Lung (tissue), 12 donors: Measurements from ENCODE around the gene SIGLEC14. TPM values are rescaled to one million over a fixed set of nuclear protein-coding genes. Genes with fewer than 3 reads are reported as not detected.

Source experiments
- ATAC-seq: fragments of 200-7000 bp; cut with Tn5 transposase; one replicate; pipeline ENCODE4 v1.9.1; 2020; ENCODE audit warnings: moderate number of reproducible peaks; ENCODE audit not compliant: insufficient read depth, low FRiP score
- DNase-seq, 3 donors: peaks; one replicate each; pipeline ENCODE4 v3.0.0-alpha.2; 2013 to 2017
- H3K27ac ChIP-seq, 2 donors: one replicate each; pipeline ENCODE4 v1.5.1; 2013; ENCODE audit warnings: mild to moderate bottlenecking in 2 of 2, moderate library complexity in 2 of 2, control low read depth in 1 of 2, inconsistent platforms in 1 of 2, low read depth in 1 of 2, low read length in 1 of 2
- H3K27me3 ChIP-seq, 3 donors: one replicate each; pipeline ENCODE4 v1.5.1; 2013; ENCODE audit warnings: low read length in 2 of 3; ENCODE audit not compliant: control insufficient read depth in 3 of 3, insufficient read depth in 3 of 3
- H3K36me3 ChIP-seq, 4 donors: one replicate each; pipeline ENCODE4 v1.5.1; 2013; ENCODE audit warnings: low read length in 4 of 4, mild to moderate bottlenecking in 1 of 4, moderate library complexity in 1 of 4; ENCODE audit not compliant: control insufficient read depth in 4 of 4, insufficient read depth in 4 of 4
- H3K4me1 ChIP-seq, 5 donors: one replicate each; pipeline ENCODE4 v1.5.1; 2013; ENCODE audit warnings: low read length in 5 of 5, mild to moderate bottlenecking in 2 of 5, moderate library complexity in 1 of 5; ENCODE audit not compliant: control insufficient read depth in 5 of 5, insufficient read depth in 5 of 5
- H3K4me3 ChIP-seq: one replicate; pipeline ENCODE4 v1.5.1; 2013; ENCODE audit warnings: mild to moderate bottlenecking, control low read depth, moderate library complexity
- H3K9ac ChIP-seq, 2 donors: one replicate each; pipeline ENCODE4 v1.5.1; 2013; ENCODE audit warnings: low read length in 2 of 2, control low read depth in 1 of 2; ENCODE audit not compliant: insufficient read depth in 1 of 2
- H3K9me3 ChIP-seq, 4 donors: one replicate each; pipeline ENCODE4 v1.5.1; 2013; ENCODE audit warnings: low read length in 3 of 4, mild to moderate bottlenecking in 1 of 4, moderate library complexity in 1 of 4; ENCODE audit not compliant: control insufficient read depth in 4 of 4, insufficient read depth in 3 of 4
- WGBS, 2 donors: extraction: QIAGEN DNeasy Blood & Tissue Kit; methylation state at CpG; one replicate each; pipeline ENCODE4 v1.1.7; 2013; 5-methylcytosine and 5-hydroxymethylcytosine counted together
- polyA plus RNA-seq, 2 donors: library from polyadenylated mRNA; stranded (reverse); fragments of 200-250 nt; gene quantifications; one replicate each; pipeline ENCODE4 v1.2.1, GENCODE V29; 2013
- total RNA-seq, 2 donors: library from RNA; depleted of rRNA in 1 of 2; stranded (reverse); fragments of >200 nt in 1 of 2; gene quantifications; one replicate each; pipeline ENCODE4 v1.2.1, GENCODE V29; 2014 to 2021
- TF ChIP-seq, protein P1 (sequence below): IDR thresholded peaks from 2 replicates; pipeline ENCODE4 v1.5.1; 2012; ENCODE audit warnings: mild to moderate bottlenecking; ENCODE audit errors: control extremely low read depth, extremely low read depth
- donor health status: control.
- donor health status: control.
- donor health status: Bipolar disorder and iron deficiency.
- donor health status: healthy.
- donor health status: DM: yes; HTN: yes; CAD: no.

Gene SIGLEC14
- total and polyA plus RNA-seq, 4 donors: 2.7 to 101 (median 24.6) TPM

DNA sequence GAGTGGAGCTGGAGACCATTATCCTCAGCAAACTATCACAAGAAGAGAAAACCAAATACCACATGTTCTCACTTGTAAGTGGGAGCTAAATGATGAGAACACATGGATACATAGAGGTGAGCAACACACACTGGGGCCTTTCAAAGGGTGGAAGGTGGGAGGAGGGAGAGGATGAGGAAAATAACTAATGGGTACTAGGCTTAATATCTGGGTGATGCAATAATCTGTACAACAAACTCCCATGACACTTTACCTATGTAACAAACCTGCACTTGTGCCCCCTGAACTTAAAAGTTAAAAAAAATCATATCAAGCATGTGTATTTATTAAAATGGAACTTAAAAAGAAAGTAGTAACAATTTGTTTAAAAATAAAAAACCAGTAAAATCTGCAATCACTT lies 5.0 kb downstream of the SIGLEC14 start:
- H3K9ac ChIP-seq: no peak overlapping the region
- peaks cover 0 to 3% (median 0%) of the 10 kb centered on the region in 4 donors for H3K9me3 ChIP-seq
- H3K36me3 ChIP-seq: no peaks in the 10 kb centered on the region
- no peak for ATAC-seq
- no peaks in the 10 kb centered on the region for H3K4me1 ChIP-seq
- DNase-seq: no peak
- H3K27me3 ChIP-seq: no peaks in the 10 kb centered on the region
- no peak overlapping the region for H3K27ac ChIP-seq
- TF ChIP-seq, protein P1, sequence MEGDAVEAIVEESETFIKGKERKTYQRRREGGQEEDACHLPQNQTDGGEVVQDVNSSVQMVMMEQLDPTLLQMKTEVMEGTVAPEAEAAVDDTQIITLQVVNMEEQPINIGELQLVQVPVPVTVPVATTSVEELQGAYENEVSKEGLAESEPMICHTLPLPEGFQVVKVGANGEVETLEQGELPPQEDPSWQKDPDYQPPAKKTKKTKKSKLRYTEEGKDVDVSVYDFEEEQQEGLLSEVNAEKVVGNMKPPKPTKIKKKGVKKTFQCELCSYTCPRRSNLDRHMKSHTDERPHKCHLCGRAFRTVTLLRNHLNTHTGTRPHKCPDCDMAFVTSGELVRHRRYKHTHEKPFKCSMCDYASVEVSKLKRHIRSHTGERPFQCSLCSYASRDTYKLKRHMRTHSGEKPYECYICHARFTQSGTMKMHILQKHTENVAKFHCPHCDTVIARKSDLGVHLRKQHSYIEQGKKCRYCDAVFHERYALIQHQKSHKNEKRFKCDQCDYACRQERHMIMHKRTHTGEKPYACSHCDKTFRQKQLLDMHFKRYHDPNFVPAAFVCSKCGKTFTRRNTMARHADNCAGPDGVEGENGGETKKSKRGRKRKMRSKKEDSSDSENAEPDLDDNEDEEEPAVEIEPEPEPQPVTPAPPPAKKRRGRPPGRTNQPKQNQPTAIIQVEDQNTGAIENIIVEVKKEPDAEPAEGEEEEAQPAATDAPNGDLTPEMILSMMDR: no peak
- H3K4me3 ChIP-seq: no peak overlapping the region

DNA sequence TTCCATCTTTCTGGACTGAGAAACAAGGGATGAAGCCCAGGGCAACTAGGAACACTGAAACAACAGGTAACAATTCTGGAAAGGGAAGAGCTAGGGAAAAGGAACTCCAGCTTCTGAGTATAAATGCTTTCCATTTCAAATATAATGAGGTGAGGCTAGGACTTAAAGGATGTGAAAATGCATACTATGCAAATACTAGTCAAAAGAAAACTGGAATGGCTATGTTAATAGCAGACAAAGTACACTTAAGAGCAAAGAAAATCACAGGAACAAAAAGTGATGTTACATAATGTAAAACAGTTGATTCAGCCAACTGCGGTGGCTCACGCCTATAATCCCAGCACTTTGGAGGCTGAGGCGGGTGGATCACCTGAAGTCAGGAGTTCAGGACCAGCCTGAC lies 6.2 kb downstream of the SIGLEC14 start:
- Histone ChIP-seq H3K27ac (no peak overlapping the region), H3K9me3 (peaks cover 0 to 7% (median 0%) of the 10 kb centered on the region in 4 donors), H3K4me3 (no peak overlapping the region), H3K27me3 (no peaks in the 10 kb centered on the region), H3K9ac (no peak overlapping the region), H3K4me1 (no peaks in the 10 kb centered on the region), H3K36me3 (no peaks in the 10 kb centered on the region)
- ATAC-seq (no peak), DNase-seq (no peak)
- TF ChIP-seq, protein P1: no peak
- 81 to 88% methylated on average over 3 of the region's 3 CpGs for WGBS, 2 donors

DNA sequence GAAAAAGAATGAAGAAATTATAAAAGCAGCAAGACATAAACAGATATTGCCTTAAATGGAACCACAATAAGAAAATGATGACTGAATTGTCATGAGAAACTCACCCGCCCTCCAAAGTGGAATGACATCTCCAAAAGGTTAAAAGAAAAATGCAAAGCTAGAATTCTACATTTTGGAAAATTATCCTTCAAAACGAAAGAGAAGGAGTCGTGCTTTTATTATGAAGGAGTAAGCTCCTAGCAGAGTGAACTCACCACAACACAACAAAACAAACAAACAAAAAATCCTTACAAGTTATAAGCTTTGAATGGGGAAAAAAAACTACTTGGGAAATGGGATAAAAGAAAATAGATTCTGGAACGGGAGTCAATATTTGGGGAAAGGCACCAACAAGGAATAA lies 6.7 kb downstream of the SIGLEC14 start:
- no peak overlapping the region for H3K4me3 ChIP-seq
- DNase-seq (no peak), ATAC-seq (no peak)
- H3K9ac ChIP-seq: no peak overlapping the region
- no peaks in the 10 kb centered on the region for H3K27me3 ChIP-seq
- WGBS, 2 donors: 80 to 93% methylated on average over 4 of the region's 4 CpGs
- no peaks in the 10 kb centered on the region for H3K4me1 ChIP-seq
- H3K36me3 ChIP-seq: no peaks in the 10 kb centered on the region
- H3K9me3 ChIP-seq: peaks cover 0 to 7% (median 0%) of the 10 kb centered on the region in 4 donors
- H3K27ac ChIP-seq: no peak overlapping the region
- TF ChIP-seq, protein P1: no peak

DNA sequence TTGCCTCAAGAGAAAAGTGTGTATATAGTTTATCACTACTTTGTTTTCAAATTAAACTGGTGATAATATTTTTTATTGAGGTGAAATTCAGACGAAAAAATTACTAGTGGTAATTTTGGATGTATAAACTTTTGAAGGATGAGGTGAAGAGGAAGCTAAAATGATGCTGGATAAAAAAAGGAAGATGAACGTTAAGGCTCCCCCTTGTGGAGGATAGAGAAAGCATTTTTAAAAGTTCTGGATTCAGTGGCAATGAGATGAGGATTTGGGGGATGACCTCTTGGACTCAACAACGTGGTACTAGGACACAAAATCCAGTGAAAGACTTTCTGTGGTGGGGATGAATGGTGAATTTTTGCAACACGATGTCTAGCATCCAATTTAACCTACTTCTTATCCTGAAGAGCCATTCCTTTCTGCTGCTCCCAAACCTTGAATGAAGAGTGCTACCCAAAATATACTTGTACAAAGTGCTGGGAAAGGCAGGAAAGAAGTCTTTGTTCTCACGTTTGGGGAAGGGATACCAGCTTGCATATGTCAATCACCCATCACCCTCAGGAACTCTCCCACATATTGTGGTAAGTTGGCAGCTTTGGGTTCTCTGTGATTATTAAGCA lies 9.2 kb downstream of the SIGLEC14 start:
- Histone ChIP-seq H3K9me3 (peaks cover 0 to 7% (median 0%) of the 10 kb centered on the region in 4 donors), H3K4me3 (no peak overlapping the region), H3K36me3 (no peaks in the 10 kb centered on the region), H3K4me1 (no peaks in the 10 kb centered on the region), H3K27me3 (no peaks in the 10 kb centered on the region), H3K9ac (no peak overlapping the region), H3K27ac (no peak overlapping the region)
- TF ChIP-seq, protein P1: no peak
- 13 to 20% methylated on average over 5 of the region's 5 CpGs for WGBS, 2 donors
- DNase-seq (no peak), ATAC-seq (no peak)
